Mesothelial cell of epicardium (in vitro differentiated cells): ENCODE measurements around the gene TP73. TPM values are rescaled to one million over a fixed set of nuclear protein-coding genes. Genes with fewer than 3 reads are reported as not detected.
"Not testable (repeated sequence)": the region's sequence is repeated elsewhere in the genome, so short reads cannot be mapped to it uniquely, and the experiment has no call there.

Experiments
- DNase-seq, 2 experiments: peaks; one replicate each; pipeline ENCODE4 v3.0.0; 2021; ENCODE audit warnings: low spot score in 2 of 2; ENCODE audit not compliant: unreplicated experiment in 2 of 2
- H3K27ac Mint-ChIP-seq: 2 replicates; pipeline ENCODE4 v1.8.0; 2021; ENCODE audit warnings: mixed read lengths
- H3K27me3 Mint-ChIP-seq: 2 replicates; pipeline ENCODE4 v1.8.0; 2021; ENCODE audit warnings: low read depth, mixed read lengths
- H3K36me3 Mint-ChIP-seq: 2 replicates; pipeline ENCODE4 v1.8.0; 2021; ENCODE audit warnings: mixed read lengths
- H3K4me1 Mint-ChIP-seq: 2 replicates; pipeline ENCODE4 v1.8.0; 2021; ENCODE audit warnings: mixed read lengths
- H3K4me3 Mint-ChIP-seq: 2 replicates; pipeline ENCODE4 v1.8.0; 2021; ENCODE audit warnings: mild to moderate bottlenecking, moderate library complexity, mixed read lengths
- H3K9me3 Mint-ChIP-seq: 2 replicates; pipeline ENCODE4 v1.8.0; 2021; ENCODE audit warnings: mixed read lengths
- CTCF ChIP-seq: fragments of 200-600 bp; sonication (generic); IDR thresholded peaks from one replicate; pipeline ENCODE4 v1.5.0; 2021; ENCODE audit warnings: antibody characterized with exemption; ENCODE audit not compliant: unreplicated experiment
- total RNA-seq: library from RNA; stranded (reverse); gene quantifications from 3 replicates; pipeline ENCODE4 v1.2.1, GENCODE V29; 2021

Gene TP73
- total RNA-seq, 1 donor from 2014 or later: 1.4 TPM

DNA sequence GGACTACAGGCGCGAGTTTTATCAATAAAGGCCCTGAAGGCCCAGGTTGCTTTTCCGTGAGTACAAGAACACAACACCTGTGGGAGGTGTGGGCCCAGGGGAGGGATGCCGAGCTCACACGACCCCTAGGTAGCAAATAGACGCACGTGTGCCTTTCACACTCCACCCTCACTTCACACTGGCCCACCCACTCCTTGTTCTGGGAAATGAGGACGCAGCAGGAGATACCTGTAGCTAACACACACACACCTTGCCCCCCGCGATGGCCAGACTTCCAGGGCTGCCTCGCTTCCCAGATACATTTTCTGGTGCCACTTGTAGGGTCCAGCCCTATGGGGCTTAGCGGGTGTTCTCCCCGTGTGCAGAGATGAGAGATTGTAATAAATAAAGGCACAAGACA, 95.6 kb downstream of the TP73 start:
- Mint-ChIP-seq H3K27ac (no peak overlapping the region), H3K9me3 (no peaks in the 10 kb centered on the region), H3K4me3 (peak overlapping the region; percentile 80), H3K4me1 (peaks cover 28% of the 10 kb centered on the region), H3K27me3 (peaks cover 36% of the 10 kb centered on the region), H3K36me3 (no peaks in the 10 kb centered on the region)
- DNase-seq: no peak
- TF ChIP-seq CTCF: no peak

- not testable (repeated sequence) for H3K9me3 Mint-ChIP-seq, DNase-seq, H3K27ac Mint-ChIP-seq, H3K36me3 Mint-ChIP-seq
- Mint-ChIP-seq H3K27me3 (peaks cover 36% of the 10 kb centered on the region), H3K4me1 (peaks cover 28% of the 10 kb centered on the region), H3K4me3 (peak overlapping the region; percentile 80)
These were observed 96.1 kb downstream of the TP73 start for GRCh38 chr1:3748316-3748900.

GRCh38 chr1:3749512-3749911, 97.2 kb downstream of the TP73 start:
- no peaks in the 10 kb centered on the region for H3K9me3 Mint-ChIP-seq
- no peak overlapping the region for H3K27ac Mint-ChIP-seq
- no peaks in the 10 kb centered on the region for H3K36me3 Mint-ChIP-seq
- TF ChIP-seq CTCF: no peak
- DNase-seq: no peak
- peaks cover 42% of the 10 kb centered on the region for H3K27me3 Mint-ChIP-seq
- H3K4me1 Mint-ChIP-seq: peaks cover 26% of the 10 kb centered on the region
- H3K4me3 Mint-ChIP-seq: no peak overlapping the region

GRCh38 chr1:3750741-3751140, 98.4 kb downstream of the TP73 start:
- Mint-ChIP-seq H3K27me3 (peaks cover 52% of the 10 kb centered on the region), H3K36me3 (no peaks in the 10 kb centered on the region), H3K4me3 (no peak overlapping the region), H3K4me1 (peaks cover 14% of the 10 kb centered on the region), H3K9me3 (no peaks in the 10 kb centered on the region), H3K27ac (no peak overlapping the region)
- TF ChIP-seq CTCF: no peak
- no peak for DNase-seq

GRCh38 chr1:3752400-3752945, 100.2 kb downstream of the TP73 start, which contains the start of gene CCDC27:
Gene CCDC27, plus strand, starts transcription at chr1:3752450. Its CDS starts 32 bp downstream, at chr1:3752482.
- no peak for DNase-seq
- Mint-ChIP-seq H3K9me3 (no peaks in the 10 kb centered on the region), H3K4me3 (no peak within 1 kb of the TSS), H3K4me1 (peaks cover 6% of the 10 kb centered on the region), H3K27me3 (peaks cover 62% of the 10 kb centered on the region), H3K27ac (no peak within 1 kb of the TSS), H3K36me3 (no peaks in the 10 kb centered on the region)
- TF ChIP-seq CTCF: no peak

GRCh38 chr1:3753656-3754454, 101.5 kb downstream of the TP73 start:
- H3K27ac Mint-ChIP-seq: no peak overlapping the region
- H3K9me3 Mint-ChIP-seq: no peaks in the 10 kb centered on the region

More at GRCh38 chr1:3753656-3754454, 101.5 kb downstream of the TP73 start:
- no peaks in the 10 kb centered on the region for H3K36me3 Mint-ChIP-seq
- peaks cover 67% of the 10 kb centered on the region for H3K27me3 Mint-ChIP-seq
- TF ChIP-seq CTCF: no peak
- H3K4me1 Mint-ChIP-seq: no peaks in the 10 kb centered on the region
- no peak overlapping the region for H3K4me3 Mint-ChIP-seq
- no peak for DNase-seq
